Measurements from ENCODE around the gene BCAS3.

Gene BCAS3

GRCh38 chr17:61219460-61219859 is 541.8 kb downstream of the BCAS3 start:
- TF ChIP-seq ZC3H10 (CRISPR knock-in tag; IDR thresholded peaks at IDR 0.05), result no peak
- TF ChIP-seq RARB (CRISPR knock-in tag; IDR thresholded peaks at IDR 0.05), result no peak
- peak; percentile 69 for TF ChIP-seq TSHZ2 (CRISPR knock-in tag; IDR thresholded peaks at IDR 0.05)
- peak; percentile 66 for TF ChIP-seq ISL1 (CRISPR knock-in tag; IDR thresholded peaks at IDR 0.05)
- TF ChIP-seq GLIS3 (CRISPR knock-in tag; IDR thresholded peaks at IDR 0.05), result peak; percentile 8; the same call in 1 of the 2 replicates
- TF ChIP-seq ZFP3 (CRISPR knock-in tag; IDR thresholded peaks at IDR 0.05), result peak; percentile 74
- no peak for TF ChIP-seq ARNTL (CRISPR knock-in tag; IDR thresholded peaks at IDR 0.05; ENCODE audit: borderline replicate concordance, low read depth)
- peak; percentile 84 for TF ChIP-seq SNAI2 (CRISPR knock-in tag; IDR thresholded peaks at IDR 0.05)
- 0 out of 2 replicates have a peak, but pooled peaks have one; percentile 43 for TF ChIP-seq TCF4 (CRISPR knock-in tag; IDR thresholded peaks at IDR 0.05; ENCODE audit: borderline replicate concordance)
- TF ChIP-seq ZNF565 (CRISPR knock-in tag; conservative IDR thresholded peaks at IDR 0.05; ENCODE audit: low read depth), result no peak
- no peak; the same call in 1 of the 2 replicates for TF ChIP-seq ZNF8 (CRISPR knock-in tag; IDR thresholded peaks at IDR 0.05)
- no peak for TF ChIP-seq CSRNP3 (CRISPR knock-in tag; IDR thresholded peaks at IDR 0.05)
- peak; percentile 56 for ATAC-seq

GRCh38 chr17:61221181-61221580 is 543.5 kb downstream of the BCAS3 start:
- no peak for TF ChIP-seq TOX (CRISPR knock-in tag; IDR thresholded peaks at IDR 0.05; ENCODE audit: borderline replicate concordance)
- no peak for TF ChIP-seq ARNTL (CRISPR knock-in tag; IDR thresholded peaks at IDR 0.05; ENCODE audit: borderline replicate concordance, low read depth)
- no peak for TF ChIP-seq TSHZ2 (CRISPR knock-in tag; IDR thresholded peaks at IDR 0.05)
- no peak for TF ChIP-seq ZFP30 (CRISPR knock-in tag; IDR thresholded peaks at IDR 0.05)
- TF ChIP-seq SNAI2 (CRISPR knock-in tag; IDR thresholded peaks at IDR 0.05), result no peak
- TF ChIP-seq ZNF8 (CRISPR knock-in tag; IDR thresholded peaks at IDR 0.05), result no peak
- no peak for TF ChIP-seq RARB (CRISPR knock-in tag; IDR thresholded peaks at IDR 0.05)
- TF ChIP-seq ZC3H10 (CRISPR knock-in tag; IDR thresholded peaks at IDR 0.05), result no peak
- no peak for TF ChIP-seq ZNF70 (CRISPR knock-in tag; IDR thresholded peaks at IDR 0.05)
- TF ChIP-seq OSR1 (CRISPR knock-in tag; IDR thresholded peaks at IDR 0.05), result no peak
- no peak for TF ChIP-seq CREB5 (CRISPR knock-in tag; IDR thresholded peaks at IDR 0.05; ENCODE audit: low read depth)
- no peak for TF ChIP-seq BACH2 (CRISPR knock-in tag; IDR thresholded peaks at IDR 0.05; ENCODE audit: borderline replicate concordance)
- no peak for TF ChIP-seq ESRRG (CRISPR knock-in tag; IDR thresholded peaks at IDR 0.05)
- TF ChIP-seq POU6F1 (CRISPR knock-in tag; IDR thresholded peaks at IDR 0.05; ENCODE audit: borderline replicate concordance, low read depth), result no peak
- no peak for TF ChIP-seq GLIS3 (CRISPR knock-in tag; IDR thresholded peaks at IDR 0.05)
- TF ChIP-seq CSDC2 (CRISPR knock-in tag; IDR thresholded peaks at IDR 0.05), result no peak
- TF ChIP-seq ISL1 (CRISPR knock-in tag; IDR thresholded peaks at IDR 0.05), result no peak
- no peak for ATAC-seq
